Stimulated activated CD8-positive, alpha-beta memory T cell treated with anti-CD3 and anti-CD28 coated beads, Interleukin-12 subunit alpha, Interleukin-12 subunit beta, amount 100 ng/mL, for 24 hours (primary cell): ENCODE data around the gene TCERG1L.
"Not testable (repeated sequence)": the region's sequence is repeated elsewhere in the genome, so short reads cannot be mapped to it uniquely, and the experiment has no call there.

Source experiments
- DNase-seq: peaks from one replicate; pipeline ENCODE4 v3.0.0-alpha.2; 2020; ENCODE audit errors: extremely low read depth

The TCERG1L gene

DNA sequence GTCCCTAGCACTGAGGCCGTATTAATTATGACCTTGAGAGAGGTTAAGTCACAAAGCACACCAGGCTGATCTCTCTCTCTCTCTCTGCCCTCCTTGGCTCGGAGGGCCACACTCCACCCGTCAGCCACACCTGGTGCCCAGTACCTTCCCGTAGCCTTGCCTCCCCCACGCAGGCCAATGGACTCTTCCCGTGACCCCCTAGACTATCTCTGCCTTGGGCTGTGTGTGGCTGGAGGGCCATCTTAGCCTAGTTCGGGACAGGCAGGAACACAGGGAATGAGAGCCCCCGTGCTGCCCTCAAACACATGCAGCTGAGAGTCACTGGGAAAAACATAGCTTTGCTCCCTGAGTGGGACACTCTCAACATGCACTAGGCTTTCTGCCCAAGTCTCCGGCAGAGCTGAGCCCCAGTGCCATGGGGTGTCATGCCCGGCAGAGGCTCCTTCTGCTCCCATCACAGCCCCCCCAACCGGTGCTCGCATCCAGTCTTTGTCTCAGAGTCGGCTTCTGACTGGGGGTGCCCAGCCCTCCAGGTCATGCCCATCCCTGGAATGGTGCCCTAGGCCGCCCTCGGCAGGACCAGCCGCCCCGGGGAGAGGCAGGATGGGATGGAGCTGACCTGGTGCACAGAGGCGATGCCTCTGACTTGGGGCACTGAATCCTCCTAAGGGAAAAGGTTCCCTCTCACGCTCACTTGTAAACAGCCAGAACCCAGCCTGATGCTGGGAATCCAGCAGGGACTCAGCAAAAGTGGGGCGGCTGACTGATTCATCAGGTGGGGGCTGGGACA, 63.0 kb downstream of the TCERG1L start:
- DNase-seq: no peak

DNA sequence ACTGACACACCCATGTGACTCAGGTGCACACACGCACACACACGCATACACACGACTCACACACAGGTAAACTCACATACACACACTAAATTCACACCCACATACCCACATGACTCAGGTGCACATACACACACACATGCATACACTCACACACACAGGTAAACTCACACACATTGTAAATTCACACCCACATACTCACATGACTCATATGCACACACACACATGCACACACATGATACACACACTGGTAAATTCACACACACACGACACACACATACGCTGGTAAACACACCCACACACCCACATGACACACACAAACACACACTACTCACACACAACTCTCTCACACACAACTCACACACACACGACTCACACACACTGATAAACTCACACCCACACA, 63.6 kb downstream of the TCERG1L start:
- no peak for DNase-seq

DNA sequence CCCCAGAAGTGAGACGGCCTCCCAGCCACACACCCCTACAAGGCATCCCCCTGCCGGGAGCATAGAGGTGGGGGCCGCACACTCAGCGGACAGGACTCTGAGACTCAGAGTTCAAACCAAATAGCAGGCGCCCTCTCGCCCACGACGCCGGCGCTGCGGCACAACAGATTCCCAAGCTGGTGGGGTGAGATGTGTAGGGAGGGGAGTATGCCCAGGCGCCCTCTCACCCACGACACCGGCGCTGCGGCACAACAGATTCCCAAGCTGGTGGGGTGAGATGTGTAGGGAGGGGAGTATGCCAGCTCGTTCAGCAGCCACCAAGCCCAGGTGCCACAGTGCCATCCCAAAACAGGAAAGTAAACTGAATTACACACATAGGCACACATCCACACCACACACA, 64.7 kb downstream of the TCERG1L start:
- no peak for DNase-seq

DNA sequence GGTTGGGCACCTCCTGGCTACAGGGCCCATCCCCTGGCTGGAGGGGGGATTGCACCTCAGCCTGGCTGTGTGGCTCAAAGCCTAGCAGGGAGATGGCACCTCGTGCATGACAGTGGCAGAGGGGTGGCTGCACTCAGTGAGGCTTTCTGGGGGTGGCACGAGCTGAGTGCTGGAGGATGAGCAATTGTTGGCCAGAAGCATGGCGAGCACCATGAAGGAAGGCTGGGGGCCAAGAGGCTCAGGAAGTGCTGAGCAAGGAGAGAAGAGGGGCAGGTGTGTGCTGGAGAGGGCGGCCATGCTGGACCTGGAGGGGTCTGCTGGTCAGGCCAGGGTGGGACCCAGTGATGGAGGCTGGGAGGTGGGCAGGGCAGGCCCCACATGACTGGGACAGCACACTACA, 65.4 kb downstream of the TCERG1L start:
- no peak for DNase-seq

DNA sequence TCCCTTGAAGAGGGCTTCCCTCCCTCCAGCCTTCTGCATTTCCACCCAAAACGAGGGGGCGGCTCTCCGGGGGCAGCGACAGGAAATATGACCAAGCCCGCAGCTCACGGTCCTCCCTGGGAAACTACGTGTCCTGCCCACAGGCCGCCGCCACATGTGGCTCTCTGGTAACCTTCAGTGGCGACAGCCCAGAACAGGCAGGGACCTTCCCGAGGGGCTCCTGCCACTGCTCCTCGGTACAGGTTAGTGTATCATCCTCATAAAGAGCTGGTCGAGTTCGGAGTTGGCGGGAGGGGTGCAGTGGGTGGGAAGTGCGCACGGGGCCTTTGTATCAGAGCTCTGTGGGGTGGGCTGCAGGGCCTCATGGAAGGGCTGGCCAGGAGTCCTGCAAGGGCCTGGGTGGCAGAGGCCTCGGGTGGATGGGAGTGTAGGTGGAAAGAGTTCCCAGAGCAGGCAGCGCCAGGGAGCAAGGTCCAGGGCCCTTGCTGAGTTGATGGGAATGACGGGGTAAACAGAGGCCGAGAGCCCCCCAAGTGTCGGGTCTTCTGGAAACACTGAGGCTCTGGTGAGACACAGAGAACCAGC, 66.0 kb downstream of the TCERG1L start:
- no peak for DNase-seq

DNA sequence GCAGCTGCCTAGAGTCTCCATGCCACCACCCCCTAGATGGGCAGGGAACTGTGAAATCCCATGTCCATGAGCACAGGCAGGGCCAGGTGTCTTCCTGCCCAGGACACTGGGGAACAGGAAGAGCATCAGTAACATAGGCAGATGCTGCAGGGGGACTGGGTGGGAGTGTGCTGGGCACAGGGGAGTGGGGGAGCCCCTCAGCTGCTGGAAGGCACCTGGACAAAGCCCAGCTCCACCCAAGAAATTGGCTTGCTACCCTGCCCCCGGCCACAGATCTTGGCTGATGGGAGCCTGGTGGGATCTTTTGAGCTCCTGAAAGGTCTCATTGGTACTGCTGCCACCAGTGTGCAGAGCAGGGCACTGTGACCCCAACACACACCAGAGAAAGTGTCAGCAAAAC, 66.7 kb downstream of the TCERG1L start:
- DNase-seq: no peak

DNA sequence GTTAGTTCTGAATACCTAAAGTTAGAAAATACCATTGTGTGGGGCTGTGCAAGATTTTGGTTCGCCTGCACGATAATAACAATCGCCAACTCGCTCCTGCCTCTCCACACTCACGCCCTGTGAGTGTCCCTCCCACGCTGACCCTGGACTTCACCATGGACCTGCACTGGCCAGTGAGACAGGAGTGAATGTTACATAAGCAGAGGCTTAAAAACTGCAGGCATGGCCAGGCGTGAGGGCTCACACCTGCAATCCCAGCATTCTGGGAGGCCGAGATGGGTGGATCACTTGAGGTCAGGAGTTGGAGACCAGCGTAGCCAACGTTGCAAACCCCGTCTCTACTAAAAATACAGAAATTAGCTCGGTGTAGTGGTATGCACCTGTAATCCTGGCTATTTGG, 68.4 kb downstream of the TCERG1L start:
- DNase-seq: no peak

DNA sequence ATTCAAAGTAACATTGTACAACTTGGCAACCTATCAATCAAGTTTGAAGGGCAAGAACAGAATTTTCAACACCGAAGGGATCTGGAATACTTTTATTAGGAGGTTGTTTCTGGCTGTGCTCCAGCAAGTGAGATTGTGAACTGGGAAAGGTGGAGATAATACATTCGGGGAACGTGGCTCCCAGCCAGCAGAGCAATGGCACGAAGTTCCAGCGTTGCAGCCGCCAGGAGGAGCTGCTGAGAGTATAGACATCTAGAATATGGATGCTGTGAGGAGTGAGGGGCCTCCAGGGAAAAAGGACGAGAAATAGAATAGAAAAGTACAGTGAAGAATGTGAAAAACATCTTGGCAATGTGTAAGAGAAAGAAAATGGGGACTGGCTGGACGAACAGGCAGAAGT, 69.5 kb downstream of the TCERG1L start:
- no peak for DNase-seq

DNA sequence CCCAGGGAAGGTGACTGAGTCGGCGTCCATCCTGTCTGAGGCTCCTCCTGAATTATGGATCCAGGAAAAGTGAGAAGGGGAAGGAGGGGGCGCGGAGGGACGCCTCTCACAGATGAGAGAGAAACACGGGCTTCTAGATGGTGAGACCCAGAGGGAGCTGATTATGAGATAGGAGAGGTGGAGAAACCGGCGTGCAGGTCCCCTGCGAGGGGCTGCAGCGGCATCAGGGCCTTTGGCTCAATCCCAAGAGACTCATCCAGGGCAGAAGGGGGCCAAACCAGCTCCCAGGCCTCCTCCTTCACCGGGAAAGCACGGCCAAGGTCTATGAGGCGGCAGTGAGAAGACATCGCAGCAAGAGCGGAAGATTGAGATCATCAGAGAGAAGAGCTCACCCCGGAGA, 70.8 kb downstream of the TCERG1L start:
- DNase-seq: no peak

DNA sequence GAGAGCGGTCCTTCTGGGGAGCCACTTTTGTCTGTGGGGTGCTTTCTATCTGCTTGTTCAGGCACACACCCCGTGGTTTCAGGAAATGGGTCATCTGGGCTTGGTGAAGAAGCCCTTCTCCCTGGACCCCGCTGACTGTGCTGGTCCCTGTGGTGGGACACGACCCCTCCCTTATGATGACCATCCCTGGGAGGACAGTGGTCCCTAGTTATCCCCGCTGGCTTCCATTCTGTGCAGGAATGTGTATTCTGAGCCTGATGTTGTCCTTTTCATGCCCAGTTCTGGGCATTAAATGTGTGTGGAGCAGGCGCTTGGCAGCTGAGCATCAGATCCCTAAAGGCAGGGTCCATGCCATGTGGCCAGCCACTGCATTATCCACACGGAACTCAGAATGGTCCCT, 71.6 kb downstream of the TCERG1L start:
- DNase-seq: no peak

DNA sequence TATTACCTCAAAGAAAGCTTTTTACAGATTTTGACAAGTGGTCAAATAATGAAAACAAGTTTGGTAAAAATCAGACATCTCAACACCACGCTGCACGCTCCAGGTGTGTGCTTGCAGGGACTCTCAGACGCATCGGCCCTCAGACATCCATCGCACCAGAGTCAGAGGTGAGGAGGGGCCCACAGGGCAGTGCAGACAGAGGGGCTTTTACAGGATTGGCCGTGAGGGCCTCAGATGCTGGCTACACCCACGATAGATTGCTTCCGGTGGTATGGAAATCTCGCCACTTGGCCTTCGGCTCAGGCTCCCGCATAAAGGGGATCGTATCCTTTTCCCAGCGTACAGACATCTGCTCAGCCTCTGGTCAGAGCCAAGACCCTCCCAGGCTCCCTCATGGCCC, 72.1 kb downstream of the TCERG1L start:
- DNase-seq: no peak

DNA sequence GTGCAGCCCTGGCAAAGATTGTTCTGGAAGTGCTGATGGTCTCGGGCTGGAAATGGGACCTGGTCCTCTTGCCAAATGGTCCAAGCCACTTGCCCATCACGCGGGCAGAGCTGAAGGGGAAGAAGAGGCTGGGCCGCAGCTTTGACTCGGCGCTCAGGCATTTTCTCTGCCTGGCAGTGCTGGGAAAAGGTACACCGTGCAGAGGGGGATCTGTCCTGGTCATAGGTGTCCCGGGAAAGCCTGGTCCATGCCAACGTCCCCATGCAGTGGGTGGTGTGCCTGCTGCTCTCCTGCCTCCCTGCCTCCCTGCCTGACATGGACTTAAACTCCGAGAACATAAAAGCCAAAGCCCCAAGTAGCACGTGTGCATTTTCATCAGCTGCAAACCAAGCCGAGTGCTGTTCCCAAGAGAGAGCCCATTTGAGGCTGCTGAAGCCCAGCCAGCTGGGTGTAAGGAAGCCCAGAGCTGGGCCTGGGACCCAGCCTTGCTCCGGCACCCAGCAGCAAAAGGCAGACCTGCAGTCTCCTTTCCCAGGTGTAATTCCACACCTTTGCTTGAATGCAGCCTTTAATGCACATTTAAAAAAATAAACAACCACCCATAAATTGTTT, 72.7 kb downstream of the TCERG1L start:
- DNase-seq: no peak

DNA sequence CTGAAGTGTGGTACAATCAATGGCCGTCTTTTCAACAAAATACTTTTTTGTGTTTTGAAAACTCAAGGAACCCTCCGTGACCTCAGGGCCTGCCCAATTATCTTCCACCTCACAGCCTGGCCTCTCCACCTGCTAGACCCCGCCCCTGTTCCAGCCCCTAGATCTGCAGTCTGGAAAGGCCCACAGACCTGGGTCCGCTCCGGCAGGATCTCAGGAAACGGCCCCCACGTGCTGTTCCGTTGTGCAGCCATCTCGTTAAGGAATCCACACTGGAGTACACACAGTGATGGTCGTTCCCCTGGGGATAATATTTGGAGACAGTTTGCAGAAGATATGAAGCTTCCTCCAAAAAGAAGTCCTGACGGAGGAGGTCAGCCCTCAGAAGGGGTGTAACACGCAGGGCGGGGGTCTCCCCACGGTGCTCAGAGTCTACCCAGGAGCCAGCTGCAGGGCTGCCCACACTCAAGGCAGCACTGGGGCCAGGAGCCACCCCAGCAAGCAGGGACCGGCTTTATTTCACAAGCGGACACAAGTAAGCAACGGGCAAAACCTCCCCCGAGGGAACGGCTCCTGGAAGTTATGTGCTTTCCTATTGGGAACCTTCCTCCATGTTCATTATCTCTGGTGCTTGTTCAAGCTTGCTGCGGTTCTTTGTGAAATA, 73.4 kb downstream of the TCERG1L start:
- DNase-seq: no peak

DNA sequence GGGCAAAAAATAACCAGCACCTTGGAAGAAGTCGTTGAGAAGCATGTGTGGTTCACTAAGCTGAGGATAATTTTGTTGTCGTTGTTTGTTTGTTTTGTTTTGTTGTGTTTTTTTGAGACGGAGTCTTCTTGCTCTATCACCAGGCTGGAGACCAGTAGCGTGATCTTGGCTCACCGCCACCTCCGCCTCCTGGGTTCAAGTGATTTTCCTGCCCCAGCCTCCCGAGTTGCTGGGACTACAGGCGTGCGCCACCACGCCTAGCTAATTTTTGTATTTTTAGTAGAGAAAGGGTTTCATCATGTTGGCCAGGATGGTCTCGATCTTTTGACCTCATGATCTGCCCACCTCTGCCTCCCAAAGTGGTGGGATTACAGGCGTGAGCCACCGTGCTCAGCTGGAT, 76.9 kb downstream of the TCERG1L start:
- not testable (repeated sequence) for DNase-seq

DNA sequence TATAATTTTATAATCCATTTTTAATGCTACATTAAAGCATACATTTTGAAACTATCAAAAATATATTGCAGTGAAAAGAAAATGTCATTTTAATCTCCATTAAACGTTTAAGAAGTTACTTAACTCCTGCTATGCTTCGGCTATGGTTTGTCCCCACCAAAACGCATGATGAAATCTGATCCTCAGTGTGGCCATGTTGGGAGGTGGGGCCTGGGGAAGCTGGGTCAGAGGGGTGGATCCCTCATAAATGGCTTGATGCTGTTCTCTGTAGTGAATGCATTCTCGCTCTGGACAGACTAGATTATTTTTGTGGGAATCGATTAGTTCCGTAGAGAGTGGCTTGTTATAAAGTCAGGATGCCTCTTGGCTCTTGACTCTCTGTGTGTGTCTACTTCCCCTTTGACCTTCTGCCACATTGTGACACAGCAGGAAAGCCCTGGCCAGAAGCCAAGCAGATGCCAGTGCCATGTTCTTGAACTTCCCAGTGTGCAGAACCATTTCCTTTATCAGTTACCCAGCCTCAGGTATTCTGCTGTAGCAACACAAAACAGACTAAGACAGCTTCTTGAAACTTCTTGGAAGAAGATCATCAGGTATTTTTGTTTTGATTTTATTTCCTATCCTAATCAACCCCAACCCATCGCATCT, 77.8 kb downstream of the TCERG1L start:
- DNase-seq: no peak

DNA sequence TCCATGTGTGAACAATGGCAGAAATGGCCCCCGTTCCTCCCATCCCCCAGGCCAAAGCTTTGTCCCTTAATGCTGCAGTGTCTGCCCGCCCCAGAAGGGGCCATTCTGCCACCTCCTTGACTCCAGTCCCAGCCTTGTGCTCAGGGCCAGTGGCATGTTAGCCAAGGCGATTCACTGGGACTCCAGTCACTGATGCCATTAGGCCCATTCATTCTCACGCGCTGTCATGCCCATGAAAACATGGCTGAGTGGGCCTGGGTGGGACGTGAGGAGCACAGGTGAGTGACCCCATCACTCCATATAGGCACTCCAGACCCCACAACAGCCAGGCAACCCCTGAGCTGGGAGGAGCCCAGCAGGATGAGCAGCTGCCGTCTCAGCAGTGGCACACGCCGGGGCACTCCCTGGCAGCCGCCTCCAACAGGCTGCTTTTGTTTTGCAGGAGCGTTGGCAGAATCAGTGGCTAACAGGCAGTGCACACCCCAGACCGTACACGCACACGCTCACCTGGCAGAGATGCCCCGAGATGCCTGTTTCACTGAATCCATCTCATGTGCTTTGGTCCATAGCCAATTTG, 79.5 kb downstream of the TCERG1L start:
- DNase-seq: no peak

DNA sequence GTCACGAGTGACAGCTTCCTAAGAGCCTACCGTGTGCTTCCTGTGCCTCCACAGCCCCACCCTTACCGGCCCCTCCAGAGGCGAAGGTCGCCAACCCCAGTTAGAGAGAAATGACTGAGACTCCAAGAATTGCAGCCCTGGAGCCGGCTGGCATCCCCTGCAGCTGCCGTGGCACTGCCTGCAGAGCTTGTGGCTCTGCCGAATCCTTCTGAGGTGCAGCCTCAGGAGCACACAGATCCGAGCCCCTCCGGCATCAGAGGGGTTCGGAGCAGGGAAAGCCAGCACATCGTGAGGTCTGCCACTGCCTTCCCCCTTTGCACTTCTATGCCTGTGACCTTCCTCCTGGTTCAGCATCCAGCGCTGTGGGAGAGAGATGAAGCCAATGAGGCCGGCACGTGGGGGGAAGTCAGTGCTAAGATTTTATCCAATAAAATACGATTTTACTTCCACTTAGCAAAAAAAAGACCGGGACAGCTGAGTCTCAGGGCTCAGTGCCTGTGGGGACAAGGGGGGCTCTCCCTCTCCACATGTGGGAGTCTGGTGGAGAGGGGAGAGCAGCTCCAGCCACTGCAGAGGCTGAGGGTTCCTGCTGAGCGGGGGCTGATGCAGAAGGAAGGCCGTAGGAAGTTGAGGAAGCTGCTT, 80.1 kb downstream of the TCERG1L start:
- no peak for DNase-seq

DNA sequence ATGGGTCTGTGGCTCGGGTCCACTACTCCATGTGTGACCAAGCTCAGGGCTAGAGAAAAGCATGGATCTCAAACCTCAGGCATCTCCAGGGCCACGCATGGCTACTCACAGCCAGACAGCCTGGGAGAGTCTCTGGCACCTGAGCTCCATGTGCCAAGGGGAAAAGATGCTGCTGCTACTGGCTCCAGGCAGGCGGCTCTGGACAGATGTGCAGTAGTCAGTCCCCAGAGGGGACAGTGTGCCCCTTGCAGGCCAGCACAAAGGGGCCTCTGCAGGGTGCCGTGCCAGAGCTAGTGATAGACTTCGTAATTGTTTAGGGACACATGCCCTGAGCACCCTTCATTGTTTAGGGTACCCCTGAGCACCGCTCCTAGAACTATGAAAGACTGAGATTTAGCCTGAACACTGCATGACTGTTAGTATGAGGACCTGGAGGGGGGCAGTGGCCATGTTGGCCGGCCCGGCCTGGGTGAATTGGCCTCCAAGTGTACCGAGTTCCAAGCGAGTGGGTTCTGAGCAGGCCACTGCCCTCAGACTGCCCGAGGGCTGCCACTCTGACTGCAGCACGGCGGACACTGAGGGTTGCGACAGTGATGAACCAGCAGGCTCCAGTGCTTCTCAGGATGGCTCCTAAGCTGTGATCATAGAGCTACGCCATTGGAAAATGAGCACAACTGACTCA, 80.7 kb downstream of the TCERG1L start:
- no peak for DNase-seq

DNA sequence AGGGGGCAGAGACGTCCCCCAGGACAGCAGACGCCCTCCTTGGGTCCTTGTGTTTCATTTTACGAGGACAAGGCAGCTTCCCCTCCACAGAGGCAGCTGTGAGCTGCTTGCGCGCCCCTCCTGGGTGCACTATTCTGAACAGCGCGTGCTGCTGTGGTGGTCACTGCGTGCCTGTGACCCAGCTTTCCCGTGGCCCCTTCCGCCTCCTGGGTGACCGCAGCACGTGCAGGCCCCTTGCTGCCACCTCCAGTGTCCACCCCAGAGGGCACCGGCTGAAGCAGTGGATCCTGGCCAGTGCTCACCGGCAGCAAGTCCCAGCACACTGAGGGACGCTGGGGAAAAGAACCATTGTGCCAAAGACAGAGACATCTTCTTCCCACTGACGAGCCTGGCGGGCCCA, 81.4 kb downstream of the TCERG1L start:
- DNase-seq: no peak

DNA sequence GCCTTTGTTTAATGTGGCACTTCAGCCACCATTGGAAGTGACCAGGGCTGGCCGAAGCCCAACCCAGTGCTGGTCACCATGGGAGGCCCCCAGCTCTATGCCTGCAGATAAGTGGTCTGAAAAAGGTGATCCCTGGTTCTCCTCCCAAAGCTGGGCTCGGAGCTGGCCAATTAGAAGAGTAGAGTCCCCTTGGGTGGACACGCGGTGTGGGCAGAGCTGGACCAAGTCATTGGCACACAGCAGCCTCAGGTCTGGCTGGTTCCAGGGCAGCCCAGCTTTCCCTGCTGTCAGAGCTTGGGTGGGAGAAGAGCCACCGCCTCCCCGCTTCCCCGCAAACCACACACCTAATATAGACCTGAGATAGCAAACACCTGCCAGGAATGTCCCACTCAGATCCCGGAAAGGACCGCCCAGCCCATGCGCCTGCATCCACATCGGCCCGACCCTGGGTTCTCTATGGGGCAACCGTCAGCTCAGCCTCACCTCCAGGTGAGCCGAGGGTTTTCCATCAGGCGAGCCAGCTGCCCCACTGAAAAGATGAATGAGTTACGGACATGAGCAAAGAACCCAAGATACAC, 84.3 kb downstream of the TCERG1L start:
- DNase-seq: no peak
